CD4-positive, alpha-beta T cell treated with Interleukin-17A for 4 hours (primary cell): ENCODE results near the gene NCMAP.
A peak's percentile ranks its signal among the peaks of the same experiment; 100 is the strongest.
"Not testable (repeated sequence)": the region's sequence is repeated elsewhere in the genome, so short reads cannot be mapped to it uniquely, and the experiment has no call there.

ENCODE experiments used
- DNase-seq: peaks from one replicate; pipeline ENCODE4 v3.0.0-alpha.2; 2020; ENCODE audit warnings: mixed read lengths

The NCMAP gene

GRCh38 chr1:24544239-24544638 is 11.6 kb upstream of the NCMAP start:
- DNase-seq = no peak

GRCh38 chr1:24545662-24546061 is 10.2 kb upstream of the NCMAP start:
- DNase-seq = no peak

- DNase-seq = no peak
Observed at GRCh38 chr1:24547195-24547594, 8.7 kb upstream of the NCMAP start.

- DNase-seq = no peak
Observed at GRCh38 chr1:24548070-24548469, 7.8 kb upstream of the NCMAP start.

GRCh38 chr1:24549210-24549609 is 6.7 kb upstream of the NCMAP start:
- DNase-seq = not testable (repeated sequence)

- no peak for DNase-seq
Observed at GRCh38 chr1:24551290-24551959, 4.5 kb upstream of the NCMAP start.

GRCh38 chr1:24551960-24552571 is 3.8 kb upstream of the NCMAP start:
- DNase-seq = no peak

GRCh38 chr1:24553931-24554330 is 2.0 kb upstream of the NCMAP start:
- DNase-seq = no peak

GRCh38 chr1:24554714-24555113 is 1.2 kb upstream of the NCMAP start:
- no peak for DNase-seq

GRCh38 chr1:24556414-24556795 is 518 bp downstream of the NCMAP start:
- DNase-seq = no peak

- no peak for DNase-seq
Observed at GRCh38 chr1:24557220-24557619, 1.3 kb downstream of the NCMAP start.

GRCh38 chr1:24557711-24558131 is 1.8 kb downstream of the NCMAP start:
- no peak for DNase-seq

- DNase-seq = no peak
Observed at GRCh38 chr1:24558455-24558854, 2.6 kb downstream of the NCMAP start.

- DNase-seq = no peak
Observed at GRCh38 chr1:24558902-24559791, 3.3 kb downstream of the NCMAP start.

GRCh38 chr1:24560361-24560760 is 4.5 kb downstream of the NCMAP start:
- DNase-seq = no peak

- peak; percentile 20 for DNase-seq
Observed at GRCh38 chr1:24562625-24563024, 6.7 kb downstream of the NCMAP start.

GRCh38 chr1:24564695-24565094 is 8.8 kb downstream of the NCMAP start:
- no peak for DNase-seq

- no peak for DNase-seq
Observed at GRCh38 chr1:24566236-24566867, 10.5 kb downstream of the NCMAP start.

- DNase-seq = peak; percentile 14
Observed at GRCh38 chr1:24567792-24568388, 12.0 kb downstream of the NCMAP start.

GRCh38 chr1:24568475-24568874 is 12.6 kb downstream of the NCMAP start:
- no peak for DNase-seq

- no peak for DNase-seq
Observed at GRCh38 chr1:24570265-24571125, 14.6 kb downstream of the NCMAP start.

- DNase-seq = no peak
Observed at GRCh38 chr1:24572301-24572700, 16.4 kb downstream of the NCMAP start.
